PFSK-1 (cell line): ENCODE results near the gene FAM229A.

ENCODE experiments used
- FOXP2 ChIP-seq: optimal IDR thresholded peaks from 2 replicates; pipeline ENCODE3; 2011; ENCODE audit warnings: borderline replicate concordance, control low read depth, inconsistent platforms; ENCODE audit not compliant: insufficient read depth; ENCODE audit errors: extremely low read length, extremely low read depth
- POLR2AphosphoS5 ChIP-seq: IDR thresholded peaks from 2 replicates; pipeline ENCODE4 v1.6.1; 2012; ENCODE audit warnings: low read depth, mild to moderate bottlenecking, control low read depth, low read length, moderate library complexity
- SIN3A ChIP-seq: IDR thresholded peaks from 2 replicates; pipeline ENCODE4 v1.6.1; 2012; ENCODE audit warnings: mild to moderate bottlenecking, low read length, moderate library complexity, borderline replicate concordance; ENCODE audit not compliant: insufficient read depth
- TAF1 ChIP-seq: IDR thresholded peaks from 2 replicates; pipeline ENCODE4 v1.6.1; 2012; ENCODE audit warnings: low read length, control low read depth, borderline replicate concordance; ENCODE audit not compliant: insufficient read depth
- TF ChIP-seq, protein P1 (sequence below), 2 experiments: IDR thresholded peaks; 2 replicates each; pipeline versions ENCODE4 v1.6.1 to v1.8.0; 2011 to 2012; ENCODE audit warnings: low read depth in 2 of 2, low read length in 2 of 2, control low read depth in 1 of 2, inconsistent platforms in 1 of 2, mild to moderate bottlenecking in 1 of 2, moderate library complexity in 1 of 2; ENCODE audit not compliant: insufficient read depth in 1 of 2

DNA sequence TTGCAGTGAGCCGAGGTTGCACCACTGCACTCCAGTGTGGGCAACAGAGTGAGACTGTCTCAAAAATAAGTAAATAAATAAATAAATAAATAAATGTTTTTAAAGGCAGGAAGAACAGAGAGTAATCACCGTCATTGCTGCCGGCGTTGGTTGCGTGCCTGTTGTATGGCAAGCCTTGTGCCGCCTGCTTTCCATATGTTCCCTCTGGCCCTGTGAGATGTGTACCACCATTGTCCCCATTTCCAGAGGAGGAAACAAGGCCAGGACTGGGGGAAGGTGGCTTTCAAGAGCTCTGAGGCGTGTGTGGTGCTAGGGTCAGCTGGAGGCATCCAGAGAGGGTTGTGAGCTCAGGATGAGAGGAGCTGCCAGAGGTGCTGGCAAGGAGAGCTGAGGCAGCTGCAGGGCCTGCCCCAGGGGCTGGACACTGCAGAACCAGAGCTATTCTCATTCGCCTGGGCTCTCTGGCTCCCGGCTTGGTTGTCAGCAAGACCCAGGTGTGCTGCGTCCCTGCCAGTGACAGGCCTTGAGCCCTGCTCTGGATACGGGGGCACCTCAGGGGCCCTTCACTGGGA, 21.0 kb downstream of the FAM229A start:
- no peak for TF ChIP-seq TAF1
- TF ChIP-seq POLR2AphosphoS5, result no peak
- TF ChIP-seq SIN3A, result no peak
- TF ChIP-seq, protein P1, sequence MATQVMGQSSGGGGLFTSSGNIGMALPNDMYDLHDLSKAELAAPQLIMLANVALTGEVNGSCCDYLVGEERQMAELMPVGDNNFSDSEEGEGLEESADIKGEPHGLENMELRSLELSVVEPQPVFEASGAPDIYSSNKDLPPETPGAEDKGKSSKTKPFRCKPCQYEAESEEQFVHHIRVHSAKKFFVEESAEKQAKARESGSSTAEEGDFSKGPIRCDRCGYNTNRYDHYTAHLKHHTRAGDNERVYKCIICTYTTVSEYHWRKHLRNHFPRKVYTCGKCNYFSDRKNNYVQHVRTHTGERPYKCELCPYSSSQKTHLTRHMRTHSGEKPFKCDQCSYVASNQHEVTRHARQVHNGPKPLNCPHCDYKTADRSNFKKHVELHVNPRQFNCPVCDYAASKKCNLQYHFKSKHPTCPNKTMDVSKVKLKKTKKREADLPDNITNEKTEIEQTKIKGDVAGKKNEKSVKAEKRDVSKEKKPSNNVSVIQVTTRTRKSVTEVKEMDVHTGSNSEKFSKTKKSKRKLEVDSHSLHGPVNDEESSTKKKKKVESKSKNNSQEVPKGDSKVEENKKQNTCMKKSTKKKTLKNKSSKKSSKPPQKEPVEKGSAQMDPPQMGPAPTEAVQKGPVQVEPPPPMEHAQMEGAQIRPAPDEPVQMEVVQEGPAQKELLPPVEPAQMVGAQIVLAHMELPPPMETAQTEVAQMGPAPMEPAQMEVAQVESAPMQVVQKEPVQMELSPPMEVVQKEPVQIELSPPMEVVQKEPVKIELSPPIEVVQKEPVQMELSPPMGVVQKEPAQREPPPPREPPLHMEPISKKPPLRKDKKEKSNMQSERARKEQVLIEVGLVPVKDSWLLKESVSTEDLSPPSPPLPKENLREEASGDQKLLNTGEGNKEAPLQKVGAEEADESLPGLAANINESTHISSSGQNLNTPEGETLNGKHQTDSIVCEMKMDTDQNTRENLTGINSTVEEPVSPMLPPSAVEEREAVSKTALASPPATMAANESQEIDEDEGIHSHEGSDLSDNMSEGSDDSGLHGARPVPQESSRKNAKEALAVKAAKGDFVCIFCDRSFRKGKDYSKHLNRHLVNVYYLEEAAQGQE (IDR thresholded peaks at IDR 0.05; ENCODE audit: insufficient read depth in 1 of 2, low read depth in 2 of 2, low read length in 2 of 2), result no peak
- TF ChIP-seq FOXP2, result no peak
